H1 (cell line): ENCODE measurements around the gene ATP6V1E1. TPM values are rescaled to one million over a fixed set of nuclear protein-coding genes. Genes with fewer than 3 reads are reported as not detected.

ENCODE experiments used
- RNF2 ChIP-seq: fragments of 200-900, 300-1000 bp; sonication (generic); IDR thresholded peaks from 2 replicates; pipeline ENCODE4 v1.7.1; 2016; ENCODE audit warnings: borderline replicate concordance, low read depth, mild to moderate bottlenecking, antibody characterized with exemption, low read length; ENCODE audit not compliant: poor library complexity, severe bottlenecking; ENCODE audit errors: missing control alignments
- polyA plus RNA-seq, 7 experiments: library from polyadenylated mRNA; depleted of rRNA in 3 of 7; stranded (reverse) in 5 of 7; unstranded in 2 of 7; fragments of >200 nt in 5 of 7; fragments of 200-250 nt in 2 of 7; gene quantifications; 1 replicate in 5 of 7; 2 replicates in 1 of 7; 4 replicates in 1 of 7; pipeline versions ENCODE4 v1.2.1 to v1.2.3, GENCODE V29; 2011 to 2013; ENCODE audit warnings: missing spikeins in 2 of 7, mixed read lengths in 2 of 7
- total RNA-seq: library from RNA; stranded (reverse); fragmentation: NEBNext Ultra II Directional; extraction: Animal tissue kit (Norgen Biotek cat#: 25700); gene quantifications from 2 replicates; pipeline ENCODE4 v1.2.1, GENCODE V29; 2021
- TF ChIP-seq, protein P1 (sequence below), 3 experiments: IDR thresholded peaks; 1 replicate in 2 of 3; 2 replicates in 1 of 3; pipeline versions ENCODE4 v1.5.1 to v1.6.1; 2011; ENCODE audit warnings: low read length in 3 of 3, mild to moderate bottlenecking in 3 of 3, inconsistent platforms in 2 of 3, low read depth in 1 of 3, moderate library complexity in 1 of 3; ENCODE audit not compliant: insufficient read depth in 1 of 3; ENCODE audit errors: control extremely low read depth in 1 of 3

The ATP6V1E1 gene
- total and polyA plus RNA-seq, 2 of the 8 experiments (the other 6 are each of a cell fraction or from before 2014, with no cell fraction given), result 80.4 to 88.1 TPM

DNA sequence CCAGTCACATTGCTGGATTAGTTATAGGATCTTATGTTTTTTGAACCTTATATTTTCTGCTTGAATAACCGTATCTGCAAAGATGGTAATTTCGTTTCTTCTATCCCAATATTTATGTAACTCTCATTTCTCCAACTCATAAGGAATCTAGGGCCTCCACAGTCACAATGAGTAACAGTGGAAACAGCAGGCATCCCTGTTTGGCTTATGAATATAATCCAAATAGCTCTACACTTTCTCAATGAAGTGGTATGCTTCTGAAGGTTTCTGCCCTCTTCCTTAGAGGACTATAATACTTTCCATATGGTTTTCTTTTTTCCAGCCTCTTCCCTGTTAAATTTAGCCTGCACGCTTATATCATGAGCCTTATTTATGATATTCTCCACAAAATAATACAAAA, 16.5 kb downstream of the ATP6V1E1 start (continued):
- TF ChIP-seq, protein P1, sequence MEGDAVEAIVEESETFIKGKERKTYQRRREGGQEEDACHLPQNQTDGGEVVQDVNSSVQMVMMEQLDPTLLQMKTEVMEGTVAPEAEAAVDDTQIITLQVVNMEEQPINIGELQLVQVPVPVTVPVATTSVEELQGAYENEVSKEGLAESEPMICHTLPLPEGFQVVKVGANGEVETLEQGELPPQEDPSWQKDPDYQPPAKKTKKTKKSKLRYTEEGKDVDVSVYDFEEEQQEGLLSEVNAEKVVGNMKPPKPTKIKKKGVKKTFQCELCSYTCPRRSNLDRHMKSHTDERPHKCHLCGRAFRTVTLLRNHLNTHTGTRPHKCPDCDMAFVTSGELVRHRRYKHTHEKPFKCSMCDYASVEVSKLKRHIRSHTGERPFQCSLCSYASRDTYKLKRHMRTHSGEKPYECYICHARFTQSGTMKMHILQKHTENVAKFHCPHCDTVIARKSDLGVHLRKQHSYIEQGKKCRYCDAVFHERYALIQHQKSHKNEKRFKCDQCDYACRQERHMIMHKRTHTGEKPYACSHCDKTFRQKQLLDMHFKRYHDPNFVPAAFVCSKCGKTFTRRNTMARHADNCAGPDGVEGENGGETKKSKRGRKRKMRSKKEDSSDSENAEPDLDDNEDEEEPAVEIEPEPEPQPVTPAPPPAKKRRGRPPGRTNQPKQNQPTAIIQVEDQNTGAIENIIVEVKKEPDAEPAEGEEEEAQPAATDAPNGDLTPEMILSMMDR (IDR thresholded peaks at IDR 0.05; ENCODE audit: control extremely low read depth in 1 of 3, insufficient read depth in 1 of 3, low read depth in 1 of 3, low read length in 3 of 3), result no peak
- TF ChIP-seq RNF2, result no peak
